ENCODE data around the gene TIMP3. TPM values are rescaled to one million over a fixed set of nuclear protein-coding genes. Genes with fewer than 3 reads are reported as not detected.

TIMP3 gene
- total RNA-seq, 1 donor: 924 TPM

- no peak overlapping the region for H3K4me3 ChIP-seq (ENCODE audit: low read depth, low read length)
- TF ChIP-seq, protein P1, sequence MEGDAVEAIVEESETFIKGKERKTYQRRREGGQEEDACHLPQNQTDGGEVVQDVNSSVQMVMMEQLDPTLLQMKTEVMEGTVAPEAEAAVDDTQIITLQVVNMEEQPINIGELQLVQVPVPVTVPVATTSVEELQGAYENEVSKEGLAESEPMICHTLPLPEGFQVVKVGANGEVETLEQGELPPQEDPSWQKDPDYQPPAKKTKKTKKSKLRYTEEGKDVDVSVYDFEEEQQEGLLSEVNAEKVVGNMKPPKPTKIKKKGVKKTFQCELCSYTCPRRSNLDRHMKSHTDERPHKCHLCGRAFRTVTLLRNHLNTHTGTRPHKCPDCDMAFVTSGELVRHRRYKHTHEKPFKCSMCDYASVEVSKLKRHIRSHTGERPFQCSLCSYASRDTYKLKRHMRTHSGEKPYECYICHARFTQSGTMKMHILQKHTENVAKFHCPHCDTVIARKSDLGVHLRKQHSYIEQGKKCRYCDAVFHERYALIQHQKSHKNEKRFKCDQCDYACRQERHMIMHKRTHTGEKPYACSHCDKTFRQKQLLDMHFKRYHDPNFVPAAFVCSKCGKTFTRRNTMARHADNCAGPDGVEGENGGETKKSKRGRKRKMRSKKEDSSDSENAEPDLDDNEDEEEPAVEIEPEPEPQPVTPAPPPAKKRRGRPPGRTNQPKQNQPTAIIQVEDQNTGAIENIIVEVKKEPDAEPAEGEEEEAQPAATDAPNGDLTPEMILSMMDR (IDR thresholded peaks at IDR 0.05; ENCODE audit: insufficient read depth, low read depth, low read length): no peak
- DNase-seq (ENCODE audit: low read depth): peak; percentile 63
Measured at GRCh38 chr22:32758866-32759385, 42.6 kb upstream of the TIMP3 start.

GRCh38 chr22:32760396-32760795 lies 41.1 kb upstream of the TIMP3 start:
- TF ChIP-seq, protein P1 (IDR thresholded peaks at IDR 0.05; ENCODE audit: insufficient read depth, low read depth, low read length): no peak
- DNase-seq (ENCODE audit: low read depth): no peak
- H3K4me3 ChIP-seq (ENCODE audit: low read depth, low read length): no peak overlapping the region

GRCh38 chr22:32760815-32761214 lies 40.7 kb upstream of the TIMP3 start:
- peak; percentile 42 for DNase-seq (ENCODE audit: low read depth)
- TF ChIP-seq, protein P1 (IDR thresholded peaks at IDR 0.05; ENCODE audit: insufficient read depth, low read depth, low read length): no peak
- H3K4me3 ChIP-seq (ENCODE audit: low read depth, low read length): no peak overlapping the region

- peak; percentile 81 for DNase-seq (ENCODE audit: low read depth)
- TF ChIP-seq, protein P1 (IDR thresholded peaks at IDR 0.05; ENCODE audit: insufficient read depth, low read depth, low read length): no peak
- no peak overlapping the region for H3K4me3 ChIP-seq (ENCODE audit: low read depth, low read length)
Measured at GRCh38 chr22:32761251-32761903, 40.1 kb upstream of the TIMP3 start.

- TF ChIP-seq, protein P1 (IDR thresholded peaks at IDR 0.05; ENCODE audit: insufficient read depth, low read depth, low read length): no peak
- H3K4me3 ChIP-seq (ENCODE audit: low read depth, low read length): no peak overlapping the region
- DNase-seq (ENCODE audit: low read depth): peak; percentile 95
Measured at GRCh38 chr22:32764330-32765131, 37.0 kb upstream of the TIMP3 start.

DNA sequence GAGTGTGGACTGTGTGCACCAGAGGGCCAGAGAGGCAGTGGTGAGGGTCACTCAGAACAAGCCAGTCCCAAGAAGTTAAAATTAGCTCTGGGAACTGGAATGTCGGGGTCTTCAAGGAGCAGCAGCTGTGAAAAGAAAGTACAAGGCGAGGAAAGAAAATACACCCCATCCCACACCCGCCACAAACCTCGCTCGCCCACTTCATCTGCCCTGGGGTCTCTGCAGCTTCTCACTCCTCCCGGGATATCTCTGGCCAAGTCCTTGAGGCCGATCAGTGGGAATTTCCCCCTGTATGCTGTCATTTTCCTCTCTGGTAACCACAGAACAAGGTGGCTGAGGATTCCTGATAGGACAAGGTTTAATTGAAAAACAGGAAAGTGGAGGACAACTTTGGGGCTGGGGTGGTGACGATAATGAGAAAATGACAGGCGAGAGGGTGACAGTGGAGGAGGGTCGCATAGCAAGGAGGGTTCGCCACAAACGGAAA lies 36.3 kb upstream of the TIMP3 start:
- no peak for DNase-seq (ENCODE audit: low read depth)
- TF ChIP-seq, protein P1 (IDR thresholded peaks at IDR 0.05; ENCODE audit: insufficient read depth, low read depth, low read length): no peak
- no peak overlapping the region for H3K4me3 ChIP-seq (ENCODE audit: low read depth, low read length)

Measured in fibroblast of villous mesenchyme (primary cell).